Gastrocnemius medialis (tissue), 4 donors: ENCODE data around the gene CHCHD6.

Experiments
- CTCF ChIP-seq, 5 experiments: fragments of 450-650 bp in 3 of 5; fragments of 200-600 bp in 2 of 5; sonication (generic) in 2 of 5; IDR thresholded peaks in 4 of 5; conservative IDR thresholded peaks in 1 of 5; 1 replicate in 4 of 5; 2 replicates in 1 of 5; pipeline ENCODE4 v1.5.1; 2016 to 2019; ENCODE audit warnings: antibody characterized with exemption in 5 of 5, mild to moderate bottlenecking in 3 of 5, moderate library complexity in 3 of 5
- POLR2A ChIP-seq, 2 donors: fragments of 450-650 bp; IDR thresholded peaks; one replicate each; pipeline ENCODE4 v1.6.1; 2017; ENCODE audit warnings: antibody characterized with exemption in 2 of 2, mild to moderate bottlenecking in 2 of 2, moderate library complexity in 2 of 2

GRCh38 chr3:126893651-126894050 is 189.6 kb downstream of the CHCHD6 start:
- TF ChIP-seq CTCF (IDR thresholded peaks at IDR 0.05 in 4 of 5, conservative IDR thresholded peaks at IDR 0.05 in 1 of 5) (no peak), POLR2A (IDR thresholded peaks at IDR 0.05) (no peak)
